ENCODE measurements around the gene SEBOX. TPM values are rescaled to one million over a fixed set of nuclear protein-coding genes. Genes with fewer than 3 reads are reported as not detected.

The SEBOX gene
- total and polyA plus RNA-seq, 2 donors (not counting 1 experiment from before 2014, with no cell fraction given), result not detected

DNA sequence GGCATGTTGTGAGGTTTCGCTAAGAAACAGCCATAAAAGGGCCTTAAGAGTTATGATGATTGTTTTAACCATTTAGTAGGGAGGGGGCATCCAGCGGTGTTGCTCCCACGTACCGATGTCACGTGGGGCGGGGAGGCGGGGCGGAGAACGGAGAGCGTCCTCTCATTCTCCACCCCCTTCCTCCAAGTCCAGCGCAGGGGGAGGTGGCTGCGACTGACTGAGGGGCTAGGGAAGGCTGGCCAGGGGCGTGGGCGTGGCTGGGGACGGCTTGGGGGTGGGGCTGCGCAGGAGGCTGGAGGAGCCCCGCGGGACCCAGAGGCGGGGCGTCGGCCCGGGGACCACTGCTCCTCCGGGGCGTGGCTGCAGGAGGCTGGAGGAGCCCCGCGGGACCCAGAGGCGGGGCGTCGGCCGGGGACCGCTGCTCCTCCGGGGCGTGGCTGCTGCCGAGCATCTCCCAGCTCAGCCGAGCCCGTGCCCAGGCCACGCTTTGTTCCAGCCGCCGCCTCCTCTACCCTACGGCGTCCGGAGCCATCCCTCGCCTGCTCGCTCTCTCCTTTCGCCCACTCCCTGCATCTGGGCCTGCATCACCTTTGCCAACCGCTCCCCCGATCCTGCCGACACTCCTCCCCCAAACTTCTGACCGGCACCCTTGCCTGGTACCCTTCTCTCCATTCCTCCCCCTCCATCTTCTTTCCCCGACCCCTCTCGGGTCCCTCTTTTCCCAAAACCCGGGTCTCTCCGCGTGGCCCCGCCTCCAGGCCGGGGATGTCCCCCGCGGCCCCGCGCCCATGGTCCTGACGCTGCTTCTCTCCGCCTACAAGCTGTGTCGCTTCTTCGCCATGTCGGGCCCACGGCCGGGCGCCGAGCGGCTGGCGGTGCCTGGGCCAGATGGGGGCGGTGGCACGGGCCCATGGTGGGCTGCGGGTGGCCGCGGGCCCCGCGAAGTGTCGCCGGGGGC is 6.5 kb upstream of the SEBOX start, which contains the start of gene SARM1:
Gene SARM1, plus strand, starts transcription at position 450 of the 958 bp plus-strand sequence. Its CDS starts 339 bp downstream, at position 789.
- Histone ChIP-seq H2AFZ (ENCODE audit: insufficient read depth, low read depth, low read length, poor library complexity, severe bottlenecking) (peak within 1 kb of the TSS; percentile 88), H3K9ac (ENCODE audit: low read length) (peak within 1 kb of the TSS; percentile 71), H3K4me3 (ENCODE audit: control extremely low read depth in 1 of 5, extremely low read depth in 1 of 5, insufficient read depth in 1 of 5, low read depth in 2 of 5, low read length in 4 of 5) (peak within 1 kb of the TSS; percentile 43 to 81 (median 74)), H3K4me1 (ENCODE audit: control insufficient read depth in 2 of 2, insufficient read depth in 2 of 2, low read length in 2 of 2) (peaks cover 14 to 23% of the 10 kb centered on the region in 2 donors), H3K27ac (ENCODE audit: low read length in 2 of 2) (peak within 1 kb of the TSS; percentile 71 to 72), H3K4me2 (replicated peaks; ENCODE audit: low read depth, low read length, poor library complexity, severe bottlenecking) (peak within 1 kb of the TSS; percentile 92), H3K27me3 (replicated peaks in 1 of 4; ENCODE audit: control extremely low read depth in 1 of 4, control insufficient read depth in 3 of 4, insufficient read depth in 4 of 4, low read length in 3 of 4) (no peaks in the 10 kb centered on the region), H3K36me3 (replicated peaks in 1 of 2; ENCODE audit: control extremely low read depth in 1 of 2, control insufficient read depth in 1 of 2, extremely low read depth in 1 of 2, insufficient read depth in 2 of 2, low read length in 1 of 2) (peaks cover 0 to 3% of the 10 kb centered on the region in 2 experiments), H3K9me3 (ENCODE audit: control extremely low read depth in 1 of 3, control insufficient read depth in 2 of 3, insufficient read depth in 1 of 3, low read length in 2 of 3) (no peaks in the 10 kb centered on the region), H4K20me1 (ENCODE audit: control insufficient read depth, insufficient read depth, low read length, poor library complexity, severe bottlenecking) (peaks cover 22% of the 10 kb centered on the region), H3K79me2 (ENCODE audit: control insufficient read depth, insufficient read depth, low read length) (peaks cover 8% of the 10 kb centered on the region)
- Mint-ChIP-seq H3K4me1 (peaks cover 22% of the 10 kb centered on the region), H3K27ac (peak within 1 kb of the TSS; percentile 96), H3K27me3 (no peaks in the 10 kb centered on the region), H3K4me3 (peak within 1 kb of the TSS; percentile 99), H3K9me3 (ENCODE audit: insufficient read depth) (no peaks in the 10 kb centered on the region)
- DNase-seq (peak; percentile 90), ATAC-seq (ENCODE audit: low read depth) (peak; percentile 90)
- WGBS (ENCODE audit: insufficient coverage), result under 1% methylated on average over 70 of the region's 80 CpGs
- ChIA-PET POLR2A (no interaction called here), CTCF (interaction anchor here (1.4 to 3.8 kb wide), 2 partner anchors 13 to 36 kb away, joined by 6 to 19 read pairs; partner anchors contain the start of genes IFT20, POLDIP2 and TNFAIP1)
- TF ChIP-seq, protein P1, sequence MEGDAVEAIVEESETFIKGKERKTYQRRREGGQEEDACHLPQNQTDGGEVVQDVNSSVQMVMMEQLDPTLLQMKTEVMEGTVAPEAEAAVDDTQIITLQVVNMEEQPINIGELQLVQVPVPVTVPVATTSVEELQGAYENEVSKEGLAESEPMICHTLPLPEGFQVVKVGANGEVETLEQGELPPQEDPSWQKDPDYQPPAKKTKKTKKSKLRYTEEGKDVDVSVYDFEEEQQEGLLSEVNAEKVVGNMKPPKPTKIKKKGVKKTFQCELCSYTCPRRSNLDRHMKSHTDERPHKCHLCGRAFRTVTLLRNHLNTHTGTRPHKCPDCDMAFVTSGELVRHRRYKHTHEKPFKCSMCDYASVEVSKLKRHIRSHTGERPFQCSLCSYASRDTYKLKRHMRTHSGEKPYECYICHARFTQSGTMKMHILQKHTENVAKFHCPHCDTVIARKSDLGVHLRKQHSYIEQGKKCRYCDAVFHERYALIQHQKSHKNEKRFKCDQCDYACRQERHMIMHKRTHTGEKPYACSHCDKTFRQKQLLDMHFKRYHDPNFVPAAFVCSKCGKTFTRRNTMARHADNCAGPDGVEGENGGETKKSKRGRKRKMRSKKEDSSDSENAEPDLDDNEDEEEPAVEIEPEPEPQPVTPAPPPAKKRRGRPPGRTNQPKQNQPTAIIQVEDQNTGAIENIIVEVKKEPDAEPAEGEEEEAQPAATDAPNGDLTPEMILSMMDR (IDR thresholded peaks at IDR 0.05), result no peak
- no peak for TF ChIP-seq EZH2 (IDR thresholded peaks at IDR 0.05; ENCODE audit: borderline replicate concordance, insufficient read depth, low read depth, low read length, poor library complexity, severe bottlenecking)
- intact Hi-C loops (cut with micrococcal nuclease), result loop anchor here (1.0 to 5.0 kb wide), 5 partner anchors 13 to 52 kb away; partner anchors contain the start of genes IFT20, POLDIP2, SLC46A1 and TMEM97

Data from B cell (primary cell).